ENCODE measurements around the gene THSD7B. TPM values are rescaled to one million over a fixed set of nuclear protein-coding genes. Genes with fewer than 3 reads are reported as not detected.

THSD7B gene
- total and polyA plus RNA-seq, 2 donors from 2014 or later, result 0.34 to 0.85 TPM

DNA sequence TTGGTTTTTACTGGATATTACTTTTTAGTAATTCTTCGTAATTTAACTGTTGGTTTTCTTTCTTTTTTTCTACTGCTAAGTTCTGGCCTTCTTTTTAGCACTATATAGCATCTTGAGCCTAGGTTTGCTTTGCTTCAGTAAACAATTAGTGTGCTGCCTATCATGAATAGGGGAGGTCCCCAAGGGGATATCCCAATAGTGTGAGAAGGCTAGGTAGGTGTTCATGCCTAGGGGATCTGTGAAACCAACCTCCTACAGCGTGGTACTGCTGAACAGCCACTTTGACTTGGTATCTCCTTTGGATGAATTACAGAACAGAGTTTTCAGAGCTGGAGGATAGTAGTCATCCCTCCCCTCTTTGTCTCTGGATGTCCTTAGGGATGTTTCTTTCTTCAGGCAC lies 888.7 kb downstream of the THSD7B start:
- Histone ChIP-seq H3K27ac (ENCODE audit: low read depth in 2 of 2, low read length in 2 of 2) (no peak overlapping the region), H3K27me3 (ENCODE audit: control insufficient read depth, insufficient read depth, low read length) (no peaks in the 10 kb centered on the region), H3K36me3 (ENCODE audit: control insufficient read depth in 2 of 3, insufficient read depth in 3 of 3, low read length in 3 of 3) (no peaks in the 10 kb centered on the region), H3K9me3 (ENCODE audit: control insufficient read depth in 2 of 3, insufficient read depth in 1 of 3, low read length in 3 of 3) (no peaks in the 10 kb centered on the region), H3K4me1 (ENCODE audit: control insufficient read depth in 2 of 3, insufficient read depth in 2 of 3, low read depth in 1 of 3, low read length in 3 of 3) (no peaks in the 10 kb centered on the region), H3K9ac (ENCODE audit: low read length in 3 of 3) (no peak overlapping the region), H3K4me3 (ENCODE audit: low read length in 3 of 3) (no peak overlapping the region)
- intact Hi-C loops (cut with DNase I), result no loop called here
- FAIRE-seq, result no peak
- TF ChIP-seq, protein P1, sequence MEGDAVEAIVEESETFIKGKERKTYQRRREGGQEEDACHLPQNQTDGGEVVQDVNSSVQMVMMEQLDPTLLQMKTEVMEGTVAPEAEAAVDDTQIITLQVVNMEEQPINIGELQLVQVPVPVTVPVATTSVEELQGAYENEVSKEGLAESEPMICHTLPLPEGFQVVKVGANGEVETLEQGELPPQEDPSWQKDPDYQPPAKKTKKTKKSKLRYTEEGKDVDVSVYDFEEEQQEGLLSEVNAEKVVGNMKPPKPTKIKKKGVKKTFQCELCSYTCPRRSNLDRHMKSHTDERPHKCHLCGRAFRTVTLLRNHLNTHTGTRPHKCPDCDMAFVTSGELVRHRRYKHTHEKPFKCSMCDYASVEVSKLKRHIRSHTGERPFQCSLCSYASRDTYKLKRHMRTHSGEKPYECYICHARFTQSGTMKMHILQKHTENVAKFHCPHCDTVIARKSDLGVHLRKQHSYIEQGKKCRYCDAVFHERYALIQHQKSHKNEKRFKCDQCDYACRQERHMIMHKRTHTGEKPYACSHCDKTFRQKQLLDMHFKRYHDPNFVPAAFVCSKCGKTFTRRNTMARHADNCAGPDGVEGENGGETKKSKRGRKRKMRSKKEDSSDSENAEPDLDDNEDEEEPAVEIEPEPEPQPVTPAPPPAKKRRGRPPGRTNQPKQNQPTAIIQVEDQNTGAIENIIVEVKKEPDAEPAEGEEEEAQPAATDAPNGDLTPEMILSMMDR (IDR thresholded peaks at IDR 0.05; ENCODE audit: borderline replicate concordance, extremely low read depth, insufficient read depth), result no peak
- no peak for DNase-seq

DNA sequence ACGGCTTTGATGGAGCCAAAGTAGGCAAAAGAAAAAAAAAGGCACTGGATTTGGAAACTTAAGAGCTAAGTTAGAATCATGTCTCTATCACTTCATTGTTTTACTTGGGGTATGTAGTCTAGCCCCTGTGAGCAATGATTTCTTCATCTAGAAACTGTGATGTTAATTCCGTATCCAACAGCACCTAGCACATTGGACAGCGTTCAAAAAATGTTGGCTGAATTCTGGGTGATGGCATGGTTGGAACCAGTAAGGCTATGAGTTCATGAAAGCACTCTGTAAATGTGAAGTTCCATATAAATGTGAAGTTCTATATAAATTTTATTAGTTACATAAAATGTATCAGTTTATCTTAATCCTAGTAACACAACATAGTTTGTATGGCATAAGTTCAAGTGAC lies 890.5 kb downstream of the THSD7B start:
- Histone ChIP-seq H3K9me3 (ENCODE audit: control insufficient read depth in 2 of 3, insufficient read depth in 1 of 3, low read length in 3 of 3) (no peaks in the 10 kb centered on the region), H3K27ac (ENCODE audit: low read depth in 2 of 2, low read length in 2 of 2) (no peak overlapping the region), H3K9ac (ENCODE audit: low read length in 3 of 3) (no peak overlapping the region), H3K4me1 (ENCODE audit: control insufficient read depth in 2 of 3, insufficient read depth in 2 of 3, low read depth in 1 of 3, low read length in 3 of 3) (no peaks in the 10 kb centered on the region), H3K36me3 (ENCODE audit: control insufficient read depth in 2 of 3, insufficient read depth in 3 of 3, low read length in 3 of 3) (no peaks in the 10 kb centered on the region), H3K27me3 (ENCODE audit: control insufficient read depth, insufficient read depth, low read length) (no peaks in the 10 kb centered on the region), H3K4me3 (ENCODE audit: low read length in 3 of 3) (no peak overlapping the region)
- TF ChIP-seq, protein P1 (IDR thresholded peaks at IDR 0.05; ENCODE audit: borderline replicate concordance, extremely low read depth, insufficient read depth), result no peak
- no peak for DNase-seq
- intact Hi-C loops (cut with DNase I), result no loop called here
- no peak for FAIRE-seq

DNA sequence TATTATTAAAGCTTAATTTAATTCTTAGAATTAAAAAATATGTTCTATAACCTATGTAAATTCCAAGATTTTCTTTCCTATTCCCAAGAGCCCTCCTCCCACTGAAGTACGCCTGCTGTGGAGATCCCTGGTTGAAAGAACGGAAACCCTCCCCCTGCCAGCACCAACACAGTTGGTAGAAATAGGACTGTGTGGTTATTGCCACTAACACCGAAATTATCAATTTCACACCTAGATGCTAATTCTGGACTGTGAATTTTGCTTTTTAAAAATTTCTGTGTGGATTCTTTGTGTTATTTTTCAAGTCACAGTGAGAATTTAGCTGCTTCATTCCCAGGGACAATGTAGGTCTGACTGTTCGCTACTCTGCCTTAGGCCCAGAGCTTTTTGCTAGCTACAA lies 893.1 kb downstream of the THSD7B start:
- DNase-seq (no peak), FAIRE-seq (no peak)
- TF ChIP-seq, protein P1 (IDR thresholded peaks at IDR 0.05; ENCODE audit: borderline replicate concordance, extremely low read depth, insufficient read depth), result no peak
- Histone ChIP-seq H3K27me3 (ENCODE audit: control insufficient read depth, insufficient read depth, low read length) (no peaks in the 10 kb centered on the region), H3K36me3 (ENCODE audit: control insufficient read depth in 2 of 3, insufficient read depth in 3 of 3, low read length in 3 of 3) (no peaks in the 10 kb centered on the region), H3K27ac (ENCODE audit: low read depth in 2 of 2, low read length in 2 of 2) (no peak overlapping the region), H3K4me3 (ENCODE audit: low read length in 3 of 3) (no peak overlapping the region), H3K9me3 (ENCODE audit: control insufficient read depth in 2 of 3, insufficient read depth in 1 of 3, low read length in 3 of 3) (no peaks in the 10 kb centered on the region), H3K9ac (ENCODE audit: low read length in 3 of 3) (no peak overlapping the region), H3K4me1 (ENCODE audit: control insufficient read depth in 2 of 3, insufficient read depth in 2 of 3, low read depth in 1 of 3, low read length in 3 of 3) (no peaks in the 10 kb centered on the region)
- intact Hi-C loops (cut with DNase I), result no loop called here

DNA sequence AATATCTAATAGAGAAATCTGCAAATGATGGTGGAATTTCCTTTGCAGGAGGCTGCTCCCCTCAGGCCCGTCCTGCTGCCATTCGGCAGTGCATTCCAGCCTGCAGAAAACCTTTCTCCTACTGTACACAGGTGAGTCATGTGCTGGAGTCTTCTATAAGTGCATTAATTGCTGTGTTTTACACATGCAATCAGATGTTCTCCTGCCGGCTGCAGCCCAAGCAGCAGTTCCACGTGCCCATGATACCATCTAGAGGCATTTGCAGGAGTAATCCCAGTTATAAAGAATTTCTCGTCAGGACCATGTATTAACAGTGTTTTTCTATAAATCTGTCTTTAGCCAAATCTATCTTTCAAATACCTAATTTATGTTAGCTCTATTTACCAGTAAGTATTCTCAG lies 894.3 kb downstream of the THSD7B start:
- no peak for FAIRE-seq
- H3K4me1 ChIP-seq (ENCODE audit: control insufficient read depth in 2 of 3, insufficient read depth in 2 of 3, low read depth in 1 of 3, low read length in 3 of 3), result no peaks in the 10 kb centered on the region
- H3K27ac ChIP-seq (ENCODE audit: low read depth in 2 of 2, low read length in 2 of 2), result no peak overlapping the region
- no peaks in the 10 kb centered on the region for H3K36me3 ChIP-seq (ENCODE audit: control insufficient read depth in 2 of 3, insufficient read depth in 3 of 3, low read length in 3 of 3)
- no peak overlapping the region for H3K4me3 ChIP-seq (ENCODE audit: low read length in 3 of 3)
- H3K9me3 ChIP-seq (ENCODE audit: control insufficient read depth in 2 of 3, insufficient read depth in 1 of 3, low read length in 3 of 3), result no peaks in the 10 kb centered on the region
- intact Hi-C loops (cut with DNase I), result no loop called here
- no peaks in the 10 kb centered on the region for H3K27me3 ChIP-seq (ENCODE audit: control insufficient read depth, insufficient read depth, low read length)
- peak in 3 of 5 donors; percentile 4 to 37 (median 15) for DNase-seq
- H3K9ac ChIP-seq (ENCODE audit: low read length in 3 of 3), result no peak overlapping the region
- TF ChIP-seq, protein P1 (IDR thresholded peaks at IDR 0.05; ENCODE audit: borderline replicate concordance, extremely low read depth, insufficient read depth), result no peak
